SU-DHL-6 (cell line): ENCODE data around the gene FBLN5.
"Not testable (repeated sequence)": the region's sequence is repeated elsewhere in the genome, so short reads cannot be mapped to it uniquely, and the experiment has no call there.

ENCODE experiments used
- CTCF ChIP-seq: fragments of 200-600 bp; sonication (generic); IDR thresholded peaks from one replicate; pipeline ENCODE4 v1.5.1; 2017; ENCODE audit warnings: antibody characterized with exemption, mild to moderate bottlenecking, low read length, moderate library complexity; ENCODE audit not compliant: insufficient read depth, poor library complexity, severe bottlenecking
- EZH2phosphoT487 ChIP-seq: fragments of 200-600 bp; sonication (generic), shearing (Covaris generic); conservative IDR thresholded peaks from 2 replicates; pipeline ENCODE4 v1.6.1; 2018; ENCODE audit warnings: mild to moderate bottlenecking, antibody characterized with exemption, low read length, moderate library complexity, mixed read lengths

GRCh38 chr14:91845056-91845455 is 102.4 kb downstream of the FBLN5 start:
- TF ChIP-seq CTCF, EZH2phosphoT487: not testable (repeated sequence)
